HG02763 (cell line): ENCODE data around the gene RAB8B.
"Not testable (repeated sequence)": the region's sequence is repeated elsewhere in the genome, so short reads cannot be mapped to it uniquely, and the experiment has no call there.

Source experiments
- ATAC-seq: cut with Tn5 transposase; IDR thresholded peaks from one replicate; pipeline ENCODE4 v1.9.1; 2021; ENCODE audit warnings: mild to moderate bottlenecking, moderate library complexity; ENCODE audit not compliant: unreplicated experiment

RAB8B gene

GRCh38 chr15:63233667-63234423 lies 44.4 kb downstream of the RAB8B start:
- no peak for ATAC-seq

GRCh38 chr15:63234451-63234870 lies 45.1 kb downstream of the RAB8B start:
- ATAC-seq: no peak

GRCh38 chr15:63236272-63236671 lies 46.9 kb downstream of the RAB8B start:
- ATAC-seq: no peak

- ATAC-seq: not testable (repeated sequence)
Observed at GRCh38 chr15:63237086-63237485, 47.7 kb downstream of the RAB8B start.

GRCh38 chr15:63238171-63238570 lies 48.8 kb downstream of the RAB8B start:
- no peak for ATAC-seq

- ATAC-seq: peak; percentile 45
Observed at GRCh38 chr15:63238796-63239195, 49.4 kb downstream of the RAB8B start.

GRCh38 chr15:63240109-63240508 lies 50.7 kb downstream of the RAB8B start:
- no peak for ATAC-seq

- no peak for ATAC-seq
Observed at GRCh38 chr15:63241316-63241715, 51.9 kb downstream of the RAB8B start.

GRCh38 chr15:63243101-63243500 lies 53.7 kb downstream of the RAB8B start:
- no peak for ATAC-seq

GRCh38 chr15:63243776-63244175 lies 54.4 kb downstream of the RAB8B start:
- no peak for ATAC-seq

GRCh38 chr15:63244399-63244798 lies 55.0 kb downstream of the RAB8B start:
- no peak for ATAC-seq

GRCh38 chr15:63244976-63245645 lies 55.7 kb downstream of the RAB8B start:
- no peak for ATAC-seq

- ATAC-seq: no peak
Observed at GRCh38 chr15:63246691-63247469, 57.5 kb downstream of the RAB8B start.

- ATAC-seq: no peak
Observed at GRCh38 chr15:63250312-63250965, 61.0 kb downstream of the RAB8B start.

GRCh38 chr15:63251701-63252100 lies 62.3 kb downstream of the RAB8B start:
- no peak for ATAC-seq

GRCh38 chr15:63252292-63252691 lies 62.9 kb downstream of the RAB8B start:
- no peak for ATAC-seq

GRCh38 chr15:63254991-63255390 lies 65.6 kb downstream of the RAB8B start:
- no peak for ATAC-seq

- no peak for ATAC-seq
Observed at GRCh38 chr15:63255489-63255990, 66.1 kb downstream of the RAB8B start.

GRCh38 chr15:63256433-63257274 lies 67.2 kb downstream of the RAB8B start:
- ATAC-seq: no peak

GRCh38 chr15:63258658-63259057 lies 69.3 kb downstream of the RAB8B start:
- no peak for ATAC-seq
